ENCODE results near the gene TH.
"Not testable (repeated sequence)": the region's sequence is repeated elsewhere in the genome, so short reads cannot be mapped to it uniquely, and the experiment has no call there.

Gene TH

GRCh38 chr11:2194877-2195755 is 23.5 kb upstream of the TH start:
- DNase-seq: peak; percentile 38

DNA sequence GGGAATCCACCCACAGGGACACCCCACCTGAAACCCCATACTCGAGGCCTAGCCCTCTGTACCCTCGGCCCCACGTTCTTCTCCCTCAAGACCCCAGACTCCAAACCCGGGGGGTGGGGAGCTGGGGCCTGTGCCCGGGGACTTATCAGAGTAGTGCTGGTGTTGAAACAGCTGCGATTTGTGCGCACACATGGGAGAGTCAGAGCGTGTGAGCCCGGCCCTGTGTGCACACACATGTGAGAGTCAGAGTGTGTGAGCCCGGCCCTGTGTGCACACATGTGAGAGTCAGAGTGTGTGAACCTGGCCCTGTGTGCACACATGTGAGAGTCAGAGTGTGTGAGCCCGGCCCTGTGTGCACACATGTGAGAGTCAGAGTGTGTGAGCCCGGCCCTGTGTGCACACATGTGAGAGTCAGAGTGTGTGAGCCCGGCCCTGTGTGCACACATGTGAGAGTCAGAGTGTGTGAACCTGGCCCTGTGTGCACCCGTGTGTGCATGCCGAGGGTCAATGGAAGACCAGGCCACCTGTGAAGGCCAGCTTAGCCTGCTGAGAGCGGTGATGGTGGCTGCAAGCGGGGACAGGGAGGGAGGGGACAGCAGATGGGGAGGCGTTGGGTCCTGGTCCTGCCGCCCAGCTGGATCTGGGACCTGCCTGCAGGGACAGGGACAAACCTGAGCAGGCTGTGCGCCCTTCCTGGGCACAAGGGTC is 22.4 kb upstream of the TH start:
- DNase-seq: not testable (repeated sequence)

DNA sequence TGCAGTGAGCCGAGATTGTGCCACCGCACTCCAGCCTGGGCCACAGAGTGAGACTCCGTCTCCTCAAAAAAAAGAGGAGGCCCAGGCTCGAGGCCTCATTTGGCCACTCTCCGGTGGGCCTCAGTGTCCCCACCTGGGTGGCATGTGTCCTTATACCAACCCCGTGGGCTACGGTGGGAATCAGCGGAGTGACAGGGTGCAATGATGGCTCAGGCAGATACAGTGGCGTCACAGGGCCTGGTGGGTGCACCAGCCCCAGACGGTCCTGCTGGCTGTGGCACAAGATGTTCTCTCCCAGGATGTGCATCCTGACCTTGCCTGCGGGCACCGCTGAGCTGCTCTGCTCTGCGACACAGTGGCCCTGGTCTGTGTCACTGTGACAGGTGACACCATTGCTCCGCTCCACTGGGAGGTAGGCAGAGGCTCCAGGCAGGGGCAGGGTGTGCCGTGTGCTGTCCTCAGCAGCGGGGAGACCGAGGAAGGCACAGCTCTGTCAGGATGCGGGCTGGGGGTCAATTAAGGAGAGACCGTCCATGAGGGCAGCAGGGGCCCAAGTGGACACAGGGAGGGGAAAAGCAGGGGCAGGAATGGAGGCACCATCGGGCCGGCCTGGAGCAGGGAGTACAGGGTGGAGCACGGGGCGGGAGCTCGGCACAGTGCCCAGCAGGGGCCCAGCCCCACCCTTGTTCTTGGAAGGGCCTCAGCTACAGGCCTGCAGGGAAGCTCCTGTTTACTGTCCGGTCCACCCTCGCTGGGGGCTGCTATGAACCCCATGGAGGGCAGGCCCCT is 21.7 kb upstream of the TH start:
- no peak for DNase-seq

GRCh38 chr11:2192435-2192834 is 20.8 kb upstream of the TH start:
- DNase-seq: no peak

- no peak for DNase-seq
These were observed 20.3 kb upstream of the TH start for GRCh38 chr11:2191883-2192282.

GRCh38 chr11:2190657-2191471 is 19.2 kb upstream of the TH start:
- no peak for DNase-seq

GRCh38 chr11:2189938-2190656 is 18.5 kb upstream of the TH start:
- DNase-seq: no peak

- no peak for DNase-seq
These were observed 17.1 kb upstream of the TH start for GRCh38 chr11:2188745-2189144.

- no peak for DNase-seq
These were observed 15.7 kb upstream of the TH start for GRCh38 chr11:2187280-2187707.

GRCh38 chr11:2186669-2187279 is 15.2 kb upstream of the TH start:
- peak; percentile 57 for DNase-seq

- no peak for DNase-seq
These were observed 13.9 kb upstream of the TH start for GRCh38 chr11:2185324-2186085.

- no peak for DNase-seq
These were observed 11.3 kb upstream of the TH start for GRCh38 chr11:2182692-2183474.

DNA sequence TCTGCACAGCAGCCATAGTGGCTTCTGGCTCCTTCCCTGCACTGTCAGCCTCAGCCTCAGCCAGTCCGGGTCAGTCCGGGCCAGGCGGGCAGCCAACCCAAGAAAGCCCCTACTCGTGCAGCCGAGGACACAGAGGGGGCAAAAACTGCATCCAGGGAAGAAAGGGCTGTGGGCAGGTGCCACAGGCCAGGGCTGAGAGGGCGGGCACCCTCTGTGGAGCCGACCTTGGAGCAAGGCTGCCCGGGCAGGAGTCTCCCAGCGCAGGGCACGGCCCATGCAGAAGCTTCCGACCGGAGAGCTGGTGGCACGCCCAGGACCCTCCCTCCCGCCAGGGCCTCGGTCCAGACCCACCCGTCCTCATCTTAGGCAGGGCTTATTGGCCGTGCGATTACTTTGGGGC is 10.5 kb upstream of the TH start:
- no peak for DNase-seq

DNA sequence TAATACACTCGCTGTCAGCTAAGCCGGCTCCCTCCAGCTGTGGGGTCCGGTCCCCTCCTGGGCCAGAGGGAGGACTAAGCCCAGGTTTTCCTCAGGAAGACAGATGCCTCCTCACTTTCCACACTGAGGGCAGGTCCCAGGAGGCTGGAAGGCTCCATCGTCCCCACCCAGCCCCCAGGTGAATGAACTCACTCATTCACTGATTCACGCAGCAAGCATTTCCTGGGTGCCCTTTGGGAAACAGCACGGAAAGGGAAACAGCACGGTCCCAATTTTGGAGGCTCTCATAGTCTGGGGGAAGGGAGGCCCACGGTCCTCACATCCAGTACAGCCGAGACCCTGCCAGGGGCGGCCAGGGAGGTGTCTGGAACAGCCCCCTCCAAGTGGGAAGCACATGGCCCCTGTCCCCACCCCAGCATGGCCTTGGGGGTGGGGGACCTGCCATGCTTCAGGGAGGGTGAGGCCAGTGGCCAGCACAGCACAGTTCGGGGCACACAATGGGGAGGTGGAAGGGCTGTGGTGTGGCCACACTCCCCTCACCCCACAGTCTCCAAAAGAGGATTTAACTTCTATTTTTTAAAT is 9.3 kb upstream of the TH start:
- DNase-seq: no peak

DNA sequence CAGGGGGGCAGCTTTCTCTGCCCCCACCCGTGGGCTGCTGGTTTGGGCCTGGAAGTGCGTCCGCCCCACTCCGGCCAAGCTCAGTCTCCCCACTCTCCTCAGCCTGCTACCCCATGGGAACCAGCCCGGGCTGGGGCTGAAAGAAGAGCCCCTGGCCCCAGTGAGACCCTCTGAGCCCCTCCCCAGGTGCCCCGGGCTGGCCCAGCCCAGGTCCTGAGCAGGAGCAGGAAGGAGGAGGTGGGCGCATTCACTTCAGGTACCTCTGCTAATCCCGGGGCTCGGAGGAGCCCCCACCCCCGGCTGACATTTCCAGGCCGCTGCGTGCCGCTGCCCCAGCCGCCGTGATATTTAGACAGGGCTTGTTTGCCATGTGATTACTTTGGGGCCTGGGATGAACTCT is 8.7 kb upstream of the TH start:
- no peak for DNase-seq

- DNase-seq: no peak
These were observed 7.9 kb upstream of the TH start for GRCh38 chr11:2179516-2179915.

GRCh38 chr11:2178906-2179494 is 7.4 kb upstream of the TH start:
- no peak for DNase-seq

DNA sequence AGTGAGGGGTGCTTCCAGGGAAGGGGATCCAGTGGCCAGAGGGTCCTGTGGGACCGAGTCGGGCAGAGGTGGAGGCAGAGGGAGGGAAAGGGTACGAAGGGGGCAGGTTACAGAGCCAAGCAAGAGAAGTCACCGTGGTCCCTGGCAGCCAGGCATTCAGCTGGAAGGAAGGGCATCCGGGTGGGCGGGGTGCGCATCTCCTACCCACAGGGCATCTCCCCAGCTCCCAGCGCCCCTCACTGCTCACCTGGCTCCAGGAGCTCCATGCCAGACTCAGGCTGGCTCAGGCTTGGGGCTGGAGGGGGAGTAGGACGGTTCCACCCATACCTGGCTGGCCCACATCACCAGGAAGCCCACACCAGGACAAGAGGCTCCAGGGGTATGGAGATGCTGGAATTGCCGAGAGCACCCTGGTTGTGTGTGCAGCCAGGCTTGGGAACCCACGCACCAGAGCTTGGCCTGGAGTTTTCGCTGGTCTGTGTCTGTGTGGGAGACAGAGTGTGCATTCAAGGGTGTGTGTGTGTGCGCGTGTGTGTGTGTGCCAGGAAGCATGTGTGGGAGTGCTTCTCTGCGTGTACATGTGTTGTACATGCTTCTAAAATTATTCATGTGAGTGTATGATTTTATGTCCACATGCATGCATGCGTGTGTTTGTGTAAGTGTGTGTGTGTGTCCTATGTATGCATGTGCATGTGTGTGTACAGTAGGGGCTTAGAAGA is 6.6 kb upstream of the TH start:
- DNase-seq: not testable (repeated sequence)
